ENCODE measurements around the gene TESK2.

DNA sequence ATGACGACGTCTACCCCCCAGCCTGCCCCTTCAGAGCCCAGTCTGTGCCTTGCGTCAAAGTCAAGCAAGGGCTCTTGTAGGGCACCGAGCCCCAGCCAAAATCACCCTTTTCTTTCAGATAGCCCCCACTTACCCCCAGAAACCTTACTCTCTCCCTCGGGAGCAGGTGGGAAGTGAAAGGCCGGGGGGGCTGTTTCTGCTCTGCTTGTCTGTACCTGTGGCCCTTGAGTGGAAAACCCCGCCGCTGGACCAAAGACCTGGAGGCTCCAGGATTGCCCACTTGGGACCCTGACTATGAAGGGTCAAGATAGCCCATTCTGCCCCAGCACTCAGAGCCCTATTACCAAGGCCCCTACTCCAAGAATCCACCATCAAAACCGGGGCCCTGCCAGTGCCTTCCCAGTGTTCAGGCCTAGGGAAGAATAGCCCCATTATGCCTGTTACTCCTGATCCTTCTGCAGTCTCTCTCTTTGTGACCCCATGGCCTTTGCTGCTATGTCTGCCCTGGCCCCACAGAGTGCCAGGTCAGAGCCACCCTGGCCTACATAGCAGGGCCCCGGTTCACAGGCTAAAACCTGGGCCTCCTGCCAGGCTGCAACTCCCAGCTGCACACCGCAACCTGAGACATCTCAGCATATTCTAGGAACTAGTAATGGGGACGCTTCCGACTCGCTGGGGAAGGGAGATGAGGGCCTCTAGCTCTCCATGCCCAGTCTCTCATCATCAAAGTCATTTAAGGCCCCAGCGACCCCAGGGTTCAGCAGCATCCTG lies 186.5 kb downstream of the TESK2 start:
- no peak for TF ChIP-seq POLR2A (IDR thresholded peaks at IDR 0.05)
- TF ChIP-seq, protein P1, sequence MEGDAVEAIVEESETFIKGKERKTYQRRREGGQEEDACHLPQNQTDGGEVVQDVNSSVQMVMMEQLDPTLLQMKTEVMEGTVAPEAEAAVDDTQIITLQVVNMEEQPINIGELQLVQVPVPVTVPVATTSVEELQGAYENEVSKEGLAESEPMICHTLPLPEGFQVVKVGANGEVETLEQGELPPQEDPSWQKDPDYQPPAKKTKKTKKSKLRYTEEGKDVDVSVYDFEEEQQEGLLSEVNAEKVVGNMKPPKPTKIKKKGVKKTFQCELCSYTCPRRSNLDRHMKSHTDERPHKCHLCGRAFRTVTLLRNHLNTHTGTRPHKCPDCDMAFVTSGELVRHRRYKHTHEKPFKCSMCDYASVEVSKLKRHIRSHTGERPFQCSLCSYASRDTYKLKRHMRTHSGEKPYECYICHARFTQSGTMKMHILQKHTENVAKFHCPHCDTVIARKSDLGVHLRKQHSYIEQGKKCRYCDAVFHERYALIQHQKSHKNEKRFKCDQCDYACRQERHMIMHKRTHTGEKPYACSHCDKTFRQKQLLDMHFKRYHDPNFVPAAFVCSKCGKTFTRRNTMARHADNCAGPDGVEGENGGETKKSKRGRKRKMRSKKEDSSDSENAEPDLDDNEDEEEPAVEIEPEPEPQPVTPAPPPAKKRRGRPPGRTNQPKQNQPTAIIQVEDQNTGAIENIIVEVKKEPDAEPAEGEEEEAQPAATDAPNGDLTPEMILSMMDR (IDR thresholded peaks at IDR 0.05) = no peak

Data from heart left ventricle (tissue), 13 donors.